Trophoblast cell (in vitro differentiated cells and primary cell): ENCODE results near the gene TMEM91.
A peak's percentile ranks its signal among the peaks of the same experiment; 100 is the strongest.
"Not testable (repeated sequence)": the region's sequence is repeated elsewhere in the genome, so short reads cannot be mapped to it uniquely, and the experiment has no call there.

Source experiments
- DNase-seq, 2 donors: peaks; one replicate each; pipeline ENCODE4 v3.0.0-alpha.2; 2016
- H2AFZ ChIP-seq: 2 replicates; pipeline ENCODE4 v1.6.1; 2013; ENCODE audit warnings: low read length, moderate library complexity, mild to moderate bottlenecking; ENCODE audit not compliant: insufficient read depth, poor library complexity
- H2AK5ac ChIP-seq: 2 replicates; pipeline ENCODE4 v1.6.1; 2013; ENCODE audit warnings: mild to moderate bottlenecking, low read length
- H2BK120ac ChIP-seq: 2 replicates; pipeline ENCODE4 v1.6.1; 2013; ENCODE audit warnings: low read length, mild to moderate bottlenecking, moderate library complexity; ENCODE audit not compliant: insufficient read depth, poor library complexity
- H2BK12ac ChIP-seq: 2 replicates; pipeline ENCODE4 v1.6.1; 2013; ENCODE audit warnings: mild to moderate bottlenecking, low read length, moderate library complexity
- H2BK5ac ChIP-seq: 2 replicates; pipeline ENCODE4 v1.6.1; 2013; ENCODE audit warnings: low read length, low read depth, moderate library complexity, mild to moderate bottlenecking; ENCODE audit not compliant: poor library complexity
- H3K14ac ChIP-seq: 2 replicates; pipeline ENCODE4 v1.6.1; 2013; ENCODE audit warnings: mild to moderate bottlenecking, low read length
- H3K18ac ChIP-seq: 2 replicates; pipeline ENCODE4 v1.6.1; 2013; ENCODE audit warnings: mild to moderate bottlenecking, low read length
- H3K23ac ChIP-seq: 2 replicates; pipeline ENCODE4 v1.6.1; 2013; ENCODE audit warnings: low read length
- H3K27ac ChIP-seq: 2 replicates; pipeline ENCODE4 v1.5.1; 2013; ENCODE audit warnings: low read depth, mild to moderate bottlenecking, inconsistent platforms, low read length, moderate library complexity
- H3K27me3 ChIP-seq: 2 replicates; pipeline ENCODE4 v1.6.1; 2013; ENCODE audit warnings: inconsistent platforms, mild to moderate bottlenecking, low read length, moderate library complexity; ENCODE audit not compliant: insufficient read depth
- H3K36me3 ChIP-seq, 2 experiments: 1 replicate in 1 of 2; 2 replicates in 1 of 2; pipeline ENCODE4 v1.6.1; 2013; ENCODE audit warnings: low read length in 2 of 2, mild to moderate bottlenecking in 2 of 2, moderate library complexity in 1 of 2; ENCODE audit not compliant: insufficient read depth in 2 of 2, control insufficient read depth in 1 of 2
- H3K4ac ChIP-seq: 2 replicates; pipeline ENCODE4 v1.6.1; 2013; ENCODE audit warnings: low read depth, mild to moderate bottlenecking, low read length, moderate library complexity
- H3K4me1 ChIP-seq, 2 experiments: 1 replicate in 1 of 2; 2 replicates in 1 of 2; pipeline ENCODE4 v1.6.1; 2013; ENCODE audit warnings: low read length in 2 of 2, mild to moderate bottlenecking in 2 of 2, moderate library complexity in 1 of 2; ENCODE audit not compliant: insufficient read depth in 2 of 2, control insufficient read depth in 1 of 2
- H3K4me2 ChIP-seq: 2 replicates; pipeline ENCODE4 v1.6.1; 2013; ENCODE audit warnings: inconsistent platforms, mild to moderate bottlenecking, low read length, moderate library complexity
- H3K4me3 ChIP-seq: 2 replicates; pipeline ENCODE4 v1.5.1; 2013; ENCODE audit warnings: mild to moderate bottlenecking, low read depth, low read length, inconsistent platforms
- H3K79me1 ChIP-seq: one replicate; pipeline ENCODE4 v1.6.1; 2013; ENCODE audit warnings: low read length
- H3K79me2 ChIP-seq: 2 replicates; pipeline ENCODE4 v1.6.1; 2013; ENCODE audit warnings: low read length, mild to moderate bottlenecking; ENCODE audit not compliant: control insufficient read depth, insufficient read depth, poor library complexity
- H3K9ac ChIP-seq: 2 replicates; pipeline ENCODE4 v1.6.1; 2013; ENCODE audit warnings: mild to moderate bottlenecking, low read length
- H3K9me3 ChIP-seq: 2 replicates; pipeline ENCODE4 v1.6.1; 2013; ENCODE audit warnings: low read depth, mild to moderate bottlenecking, control low read depth, inconsistent platforms, low read length; ENCODE audit not compliant: insufficient read depth
- H4K12ac ChIP-seq: 2 replicates; pipeline ENCODE4 v1.6.1; 2013; ENCODE audit warnings: low read depth, mild to moderate bottlenecking, low read length, moderate library complexity
- H4K8ac ChIP-seq: 2 replicates; pipeline ENCODE4 v1.6.1; 2013; ENCODE audit warnings: low read depth, mild to moderate bottlenecking, low read length, moderate library complexity
- H4K91ac ChIP-seq: one replicate; pipeline ENCODE4 v1.6.1; 2013; ENCODE audit warnings: low read depth, mild to moderate bottlenecking, low read length, moderate library complexity
- WGBS: extraction: QIAGEN DNeasy Blood & Tissue Kit; methylation state at CpG from one replicate; pipeline ENCODE4 v1.1.7; 2013; ENCODE audit warnings: missing lambda C conversion rate; ENCODE audit not compliant: insufficient read length, insufficient coverage; ENCODE audit errors: extremely low coverage; 5-methylcytosine and 5-hydroxymethylcytosine counted together

Gene TMEM91

DNA sequence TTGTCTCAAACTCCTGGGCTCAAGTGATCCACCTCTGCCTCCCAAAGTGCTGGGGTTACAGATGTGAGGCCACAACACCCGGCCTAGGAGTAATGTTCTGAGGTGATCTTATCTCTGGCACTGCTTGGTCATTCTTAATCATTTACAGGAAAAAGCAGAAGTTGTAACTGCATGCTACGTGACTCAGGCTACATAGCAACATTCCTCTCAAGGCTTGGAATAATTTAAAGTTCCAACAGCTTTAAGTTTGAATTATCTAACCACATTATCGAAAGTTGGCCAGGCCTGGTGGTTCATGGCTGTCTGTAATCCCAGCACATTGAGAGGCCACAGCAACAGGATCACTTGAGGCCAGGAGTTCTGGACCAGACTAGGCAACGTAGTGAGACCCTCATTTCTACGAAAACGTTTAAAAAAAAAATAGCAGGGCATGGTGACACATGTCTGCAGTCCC is 8.5 kb upstream of the TMEM91 start:
- H2AFZ ChIP-seq: no peak overlapping the region
- H3K36me3 ChIP-seq: no peaks in the 10 kb centered on the region
- no peak overlapping the region for H3K4me2 ChIP-seq
- no peak overlapping the region for H4K12ac ChIP-seq
- H2BK5ac ChIP-seq: no peak overlapping the region
- H3K79me1 ChIP-seq: peaks cover 8% of the 10 kb centered on the region
- H3K14ac ChIP-seq: no peak overlapping the region
- H4K91ac ChIP-seq: peak overlapping the region; percentile 61
- no peak overlapping the region for H4K8ac ChIP-seq
- no peak overlapping the region for H3K9ac ChIP-seq
- peaks cover 4 to 6% of the 10 kb centered on the region in 2 experiments for H3K4me1 ChIP-seq
- WGBS: no CpG with 5 or more reads among the region's 6 CpGs
- no peak overlapping the region for H3K23ac ChIP-seq
- H3K27me3 ChIP-seq: no peaks in the 10 kb centered on the region
- H3K79me2 ChIP-seq: peaks cover 2% of the 10 kb centered on the region
- H2BK12ac ChIP-seq: no peak overlapping the region
- H2BK120ac ChIP-seq: no peak overlapping the region
- no peaks in the 10 kb centered on the region for H3K9me3 ChIP-seq
- no peak overlapping the region for H3K27ac ChIP-seq
- no peak overlapping the region for H3K4ac ChIP-seq
- no peak overlapping the region for H3K18ac ChIP-seq
- H3K4me3 ChIP-seq: no peak overlapping the region
- peak; percentile 81 to 93 for DNase-seq
- H2AK5ac ChIP-seq: no peak overlapping the region

- H4K91ac ChIP-seq: no peak overlapping the region
- no peaks in the 10 kb centered on the region for H3K27me3 ChIP-seq
- H3K14ac ChIP-seq: no peak overlapping the region
- H3K4ac ChIP-seq: no peak overlapping the region
- H2BK12ac ChIP-seq: no peak overlapping the region
- no peak overlapping the region for H3K9ac ChIP-seq
- H3K27ac ChIP-seq: no peak overlapping the region
- H3K18ac ChIP-seq: no peak overlapping the region
- H3K79me2 ChIP-seq: no peaks in the 10 kb centered on the region
- no peak overlapping the region for H3K4me2 ChIP-seq
- no peak overlapping the region for H2BK5ac ChIP-seq
- H3K4me1 ChIP-seq: peaks cover 0 to 1% of the 10 kb centered on the region in 2 experiments
- no peak overlapping the region for H2BK120ac ChIP-seq
- H4K8ac ChIP-seq: no peak overlapping the region
- no peak overlapping the region for H2AFZ ChIP-seq
- H3K23ac ChIP-seq: no peak overlapping the region
- WGBS: no CpG with 5 or more reads among the region's 2 CpGs
- H3K36me3 ChIP-seq: no peaks in the 10 kb centered on the region
- no peak for DNase-seq
- no peak overlapping the region for H3K4me3 ChIP-seq
- peaks cover 1% of the 10 kb centered on the region for H3K9me3 ChIP-seq
- H4K12ac ChIP-seq: no peak overlapping the region
- H3K79me1 ChIP-seq: no peaks in the 10 kb centered on the region
- H2AK5ac ChIP-seq: no peak overlapping the region
Measured at GRCh38 chr19:41369769-41370168, 6.6 kb upstream of the TMEM91 start.

GRCh38 chr19:41371119-41371518 is 5.2 kb upstream of the TMEM91 start:
- not testable (repeated sequence) for H4K12ac ChIP-seq, H3K27me3 ChIP-seq, H2BK120ac ChIP-seq, H3K4me2 ChIP-seq, H2AK5ac ChIP-seq, H3K14ac ChIP-seq, H2BK5ac ChIP-seq, H4K8ac ChIP-seq, DNase-seq, H3K79me2 ChIP-seq, H4K91ac ChIP-seq, H3K4me3 ChIP-seq, H2BK12ac ChIP-seq, H3K9ac ChIP-seq, H3K27ac ChIP-seq, H3K9me3 ChIP-seq, H3K4ac ChIP-seq, H3K79me1 ChIP-seq, H3K18ac ChIP-seq, H3K36me3 ChIP-seq, H3K23ac ChIP-seq, H3K4me1 ChIP-seq, H2AFZ ChIP-seq
- no CpG with 5 or more reads among the region's 5 CpGs for WGBS

- H3K79me1 ChIP-seq: peaks cover 3% of the 10 kb centered on the region
Measured at GRCh38 chr19:41371541-41371940, 4.8 kb upstream of the TMEM91 start.

More at GRCh38 chr19:41371541-41371940, 4.8 kb upstream of the TMEM91 start:
- Histone ChIP-seq H3K4me3 (no peak overlapping the region), H4K91ac (no peak overlapping the region), H3K79me2 (no peaks in the 10 kb centered on the region), H3K27me3 (no peaks in the 10 kb centered on the region), H2BK12ac (no peak overlapping the region), H3K18ac (no peak overlapping the region), H3K14ac (no peak overlapping the region), H3K36me3 (no peaks in the 10 kb centered on the region), H3K9ac (no peak overlapping the region), H2BK5ac (no peak overlapping the region), H3K4me1 (no peaks in the 10 kb centered on the region), H3K4ac (no peak overlapping the region), H3K23ac (no peak overlapping the region), H3K27ac (no peak overlapping the region), H3K4me2 (no peak overlapping the region), H2AK5ac (no peak overlapping the region), H2BK120ac (no peak overlapping the region), H4K12ac (no peak overlapping the region), H3K9me3 (peaks cover 1% of the 10 kb centered on the region), H4K8ac (no peak overlapping the region), H2AFZ (no peak overlapping the region)
- DNase-seq: peak; percentile 74 to 82
- no CpG with 5 or more reads among the region's 8 CpGs for WGBS
